Non-pigmented ciliary epithelial cell (primary cell): ENCODE data around the gene CAMK2D.

Experiments
- DNase-seq: peaks from one replicate; pipeline ENCODE4 v3.0.0-alpha.2; 2010; ENCODE audit warnings: low read depth

Gene CAMK2D

GRCh38 chr4:113682730-113683537 is 78.6 kb downstream of the CAMK2D start:
- peak; percentile 48 for DNase-seq

- DNase-seq: peak; percentile 24
Measured at GRCh38 chr4:113678641-113679040, 82.9 kb downstream of the CAMK2D start.

- no peak for DNase-seq
Measured at GRCh38 chr4:113677325-113677724, 84.2 kb downstream of the CAMK2D start.

- DNase-seq: no peak
Measured at GRCh38 chr4:113675731-113676697, 85.5 kb downstream of the CAMK2D start.

- DNase-seq: no peak
Measured at GRCh38 chr4:113674733-113675132, 86.8 kb downstream of the CAMK2D start.

GRCh38 chr4:113674251-113674650 is 87.3 kb downstream of the CAMK2D start:
- no peak for DNase-seq

GRCh38 chr4:113673450-113673849 is 88.1 kb downstream of the CAMK2D start:
- no peak for DNase-seq

GRCh38 chr4:113666386-113667114 is 95.0 kb downstream of the CAMK2D start:
- DNase-seq: no peak

GRCh38 chr4:113665036-113665435 is 96.5 kb downstream of the CAMK2D start:
- DNase-seq: no peak

GRCh38 chr4:113662581-113662980 is 99.0 kb downstream of the CAMK2D start:
- DNase-seq: no peak

- DNase-seq: no peak
Measured at GRCh38 chr4:113659127-113659526, 102.4 kb downstream of the CAMK2D start.

- DNase-seq: no peak
Measured at GRCh38 chr4:113657586-113658233, 103.8 kb downstream of the CAMK2D start.

GRCh38 chr4:113653871-113654270 is 107.7 kb downstream of the CAMK2D start:
- DNase-seq: no peak

GRCh38 chr4:113646442-113646822 is 115.1 kb downstream of the CAMK2D start:
- no peak for DNase-seq

- peak; percentile 55 for DNase-seq
Measured at GRCh38 chr4:113645771-113646441, 115.6 kb downstream of the CAMK2D start.

- no peak for DNase-seq
Measured at GRCh38 chr4:113645288-113645687, 116.2 kb downstream of the CAMK2D start.

- no peak for DNase-seq
Measured at GRCh38 chr4:113644398-113644797, 117.1 kb downstream of the CAMK2D start.

GRCh38 chr4:113643505-113643904 is 118.0 kb downstream of the CAMK2D start:
- no peak for DNase-seq

- DNase-seq: no peak
Measured at GRCh38 chr4:113641025-113641431, 120.5 kb downstream of the CAMK2D start.

- DNase-seq: no peak
Measured at GRCh38 chr4:113639326-113639725, 122.2 kb downstream of the CAMK2D start.

GRCh38 chr4:113638562-113638832 is 123.0 kb downstream of the CAMK2D start:
- DNase-seq: no peak
